Muscle layer of duodenum (tissue), 2 donors: ENCODE results near the gene CDH13.

ENCODE experiments used
- H3K27ac ChIP-seq: one replicate; pipeline ENCODE4 v1.7.0; 2013; ENCODE audit warnings: mild to moderate bottlenecking, low read length
- H3K27me3 ChIP-seq: one replicate; pipeline ENCODE4 v1.7.0; 2013; ENCODE audit warnings: low read depth, mild to moderate bottlenecking, control low read depth, low read length
- H3K36me3 ChIP-seq, 2 donors: one replicate each; pipeline ENCODE4 v1.7.0; 2013; ENCODE audit warnings: low read length in 2 of 2, control low read depth in 1 of 2, mild to moderate bottlenecking in 1 of 2; ENCODE audit not compliant: insufficient read depth in 2 of 2, control insufficient read depth in 1 of 2
- H3K4me1 ChIP-seq, 2 donors: one replicate each; pipeline ENCODE4 v1.7.0; 2013; ENCODE audit warnings: low read length in 2 of 2, mild to moderate bottlenecking in 2 of 2, control low read depth in 1 of 2, moderate library complexity in 1 of 2; ENCODE audit not compliant: insufficient read depth in 2 of 2, control insufficient read depth in 1 of 2
- H3K4me3 ChIP-seq, 2 donors: one replicate each; pipeline ENCODE4 v1.7.0; 2013; ENCODE audit warnings: low read length in 2 of 2, low read depth in 1 of 2, mild to moderate bottlenecking in 1 of 2
- H3K9me3 ChIP-seq, 2 donors: one replicate each; pipeline ENCODE4 v1.7.0; 2013; ENCODE audit warnings: low read length in 2 of 2, control low read depth in 1 of 2, mild to moderate bottlenecking in 1 of 2; ENCODE audit not compliant: control insufficient read depth in 1 of 2
- donor health status: healthy.

The CDH13 gene

GRCh38 chr16:83070416-83071209 is 443.8 kb downstream of the CDH13 start:
- Histone ChIP-seq H3K9me3 (no peaks in the 10 kb centered on the region), H3K27ac (no peak overlapping the region), H3K4me1 (no peaks in the 10 kb centered on the region), H3K36me3 (no peaks in the 10 kb centered on the region), H3K4me3 (no peak overlapping the region), H3K27me3 (no peaks in the 10 kb centered on the region)

DNA sequence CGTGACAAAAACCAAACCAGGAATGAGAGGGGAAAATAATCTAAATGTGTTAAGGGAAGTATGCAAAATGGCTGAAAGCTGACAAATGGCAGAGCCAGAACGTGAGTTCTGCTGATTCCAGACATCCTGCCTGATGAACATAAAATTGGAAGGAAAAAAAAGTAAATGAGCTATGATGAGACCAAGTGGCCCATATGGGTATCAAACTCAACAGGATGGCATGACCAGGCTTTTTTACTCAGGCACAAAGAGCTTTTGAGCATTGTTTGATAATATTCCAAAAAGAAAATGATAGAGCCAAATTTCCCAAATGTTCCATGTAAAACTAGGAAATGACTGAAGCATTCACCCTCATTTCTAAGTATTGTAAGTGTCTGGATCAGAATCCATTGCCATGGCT is 449.2 kb downstream of the CDH13 start:
- no peaks in the 10 kb centered on the region for H3K27me3 ChIP-seq
- no peak overlapping the region for H3K27ac ChIP-seq
- no peak overlapping the region for H3K4me3 ChIP-seq
- H3K4me1 ChIP-seq: no peaks in the 10 kb centered on the region
- H3K9me3 ChIP-seq: no peaks in the 10 kb centered on the region
- no peaks in the 10 kb centered on the region for H3K36me3 ChIP-seq

DNA sequence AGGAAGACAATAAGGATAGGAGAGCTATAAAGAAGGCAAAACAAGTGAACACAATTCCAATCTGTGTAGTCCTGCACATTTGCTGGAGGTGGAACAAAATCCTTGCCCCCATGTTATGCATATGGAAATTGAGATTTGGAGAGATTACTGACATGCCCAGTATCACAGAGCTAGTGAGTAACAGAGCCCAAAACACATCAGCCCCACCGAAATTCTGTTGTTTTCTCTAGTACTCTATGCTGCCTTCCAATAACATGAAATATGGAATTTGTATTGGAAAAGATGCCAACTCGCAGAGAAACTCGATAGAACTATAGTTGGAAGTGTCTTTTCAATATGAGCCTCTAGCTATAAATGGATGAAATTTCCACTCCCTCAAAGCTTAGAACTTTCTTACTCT is 456.6 kb downstream of the CDH13 start:
- no peaks in the 10 kb centered on the region for H3K27me3 ChIP-seq
- no peaks in the 10 kb centered on the region for H3K4me1 ChIP-seq
- no peak overlapping the region for H3K4me3 ChIP-seq
- H3K9me3 ChIP-seq: no peaks in the 10 kb centered on the region
- no peak overlapping the region for H3K27ac ChIP-seq
- no peaks in the 10 kb centered on the region for H3K36me3 ChIP-seq

DNA sequence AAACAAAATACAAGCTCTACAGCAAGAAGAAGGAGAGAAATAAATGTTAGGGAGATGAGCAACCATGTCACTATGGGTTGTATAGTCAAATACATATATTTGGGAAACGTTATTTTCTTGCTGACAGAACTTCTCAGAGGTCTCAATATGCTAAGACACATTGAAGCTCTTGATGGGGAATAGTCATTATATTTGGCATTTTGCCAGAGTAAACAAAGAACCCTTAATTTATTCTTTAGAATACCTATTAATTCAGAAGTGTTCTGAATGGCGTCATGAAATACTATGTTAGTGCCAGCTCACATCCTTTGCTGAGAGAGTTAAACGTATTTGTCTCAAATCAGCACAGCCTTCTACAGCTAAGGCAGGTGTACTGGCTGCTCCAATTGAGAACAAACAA is 458.9 kb downstream of the CDH13 start:
- Histone ChIP-seq H3K27ac (no peak overlapping the region), H3K27me3 (no peaks in the 10 kb centered on the region), H3K36me3 (no peaks in the 10 kb centered on the region), H3K4me3 (no peak overlapping the region), H3K9me3 (no peaks in the 10 kb centered on the region), H3K4me1 (no peaks in the 10 kb centered on the region)

DNA sequence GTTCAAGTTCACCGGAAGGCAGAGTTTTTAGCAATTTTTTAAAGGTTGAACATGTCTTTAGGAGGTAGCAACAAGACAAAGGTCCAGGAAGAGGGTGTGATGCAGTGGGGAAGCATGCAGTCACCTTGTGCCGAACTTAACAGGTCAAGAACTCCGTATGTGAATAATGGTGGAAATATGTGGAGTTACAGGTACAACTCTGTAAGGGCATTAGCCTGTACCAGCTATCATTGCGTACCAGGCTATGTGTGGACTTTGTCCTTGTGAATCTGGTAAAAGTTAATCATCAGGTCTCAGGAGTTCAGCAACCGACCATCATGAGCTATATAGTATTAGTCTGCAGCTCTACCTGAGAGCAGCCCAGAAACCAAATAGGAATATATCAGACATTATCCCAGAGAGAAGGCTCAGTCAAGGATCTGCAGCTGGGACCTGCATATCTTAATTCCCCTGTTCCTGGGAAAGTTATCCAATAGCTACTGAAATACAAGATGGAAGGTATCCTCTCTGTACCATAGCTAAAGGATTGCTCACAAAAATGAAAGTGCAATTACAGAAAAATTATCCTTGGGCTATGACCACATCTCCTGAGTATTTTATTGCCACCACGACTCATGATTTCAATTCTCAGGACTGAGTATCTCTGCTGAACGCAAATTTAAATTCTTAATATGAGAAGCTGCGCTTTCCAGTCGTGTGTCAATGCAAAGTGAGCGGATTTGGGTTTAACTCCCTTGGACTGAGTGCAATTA is 469.3 kb downstream of the CDH13 start:
- Histone ChIP-seq H3K36me3 (no peaks in the 10 kb centered on the region), H3K4me3 (no peak overlapping the region), H3K9me3 (peaks cover 0 to 12% of the 10 kb centered on the region in 2 donors), H3K27ac (no peak overlapping the region), H3K27me3 (no peaks in the 10 kb centered on the region), H3K4me1 (no peaks in the 10 kb centered on the region)

- H3K4me1 ChIP-seq: no peaks in the 10 kb centered on the region
- no peak overlapping the region for H3K27ac ChIP-seq
- no peak overlapping the region for H3K4me3 ChIP-seq
- no peaks in the 10 kb centered on the region for H3K36me3 ChIP-seq
- peaks cover 0 to 19% of the 10 kb centered on the region in 2 donors for H3K9me3 ChIP-seq
- H3K27me3 ChIP-seq: no peaks in the 10 kb centered on the region
Measured at GRCh38 chr16:83098536-83098935, 471.8 kb downstream of the CDH13 start.

DNA sequence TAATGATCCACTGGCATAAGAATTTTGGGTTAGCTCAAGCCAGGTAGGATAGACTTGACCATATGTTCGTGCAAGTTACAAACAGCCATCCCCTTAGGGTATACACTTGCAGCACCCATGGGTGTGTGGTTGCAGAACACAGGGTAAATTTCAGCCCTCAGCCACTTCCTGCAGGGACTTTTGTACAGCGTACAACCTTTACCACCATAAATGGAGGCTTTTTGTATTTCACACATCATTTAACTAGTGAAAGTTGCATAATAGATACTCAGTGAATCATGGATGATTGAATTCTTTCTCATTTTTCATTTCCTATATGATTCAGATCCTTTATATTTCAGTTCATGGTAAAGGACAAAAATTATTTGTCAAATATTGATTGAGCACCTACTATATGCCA is 473.9 kb downstream of the CDH13 start:
- H3K4me3 ChIP-seq: no peak overlapping the region
- H3K4me1 ChIP-seq: no peaks in the 10 kb centered on the region
- peaks cover 0 to 19% of the 10 kb centered on the region in 2 donors for H3K9me3 ChIP-seq
- no peaks in the 10 kb centered on the region for H3K27me3 ChIP-seq
- no peak overlapping the region for H3K27ac ChIP-seq
- H3K36me3 ChIP-seq: no peaks in the 10 kb centered on the region

DNA sequence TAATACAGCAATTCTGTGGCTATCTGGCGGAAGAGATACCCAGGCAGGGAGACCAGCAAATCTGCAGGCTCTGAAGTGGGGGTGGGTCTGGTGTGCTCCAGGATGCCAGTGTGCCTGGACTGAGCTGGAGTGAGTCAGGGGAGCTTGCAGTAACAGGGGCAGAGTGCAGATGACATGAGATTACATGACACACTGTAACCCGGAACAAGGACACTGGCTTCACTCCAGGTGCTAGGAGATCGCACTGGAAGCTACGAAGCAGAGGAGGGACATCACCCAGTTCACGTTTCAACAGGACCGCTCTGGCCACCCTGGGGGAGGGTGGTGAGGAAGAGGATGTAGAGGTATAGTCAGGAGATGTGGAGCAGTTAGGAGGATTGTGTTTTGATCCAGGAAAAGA is 475.6 kb downstream of the CDH13 start:
- no peak overlapping the region for H3K27ac ChIP-seq
- no peak overlapping the region for H3K4me3 ChIP-seq
- no peaks in the 10 kb centered on the region for H3K36me3 ChIP-seq
- H3K9me3 ChIP-seq: peaks cover 0 to 19% of the 10 kb centered on the region in 2 donors
- no peaks in the 10 kb centered on the region for H3K4me1 ChIP-seq
- H3K27me3 ChIP-seq: no peaks in the 10 kb centered on the region

DNA sequence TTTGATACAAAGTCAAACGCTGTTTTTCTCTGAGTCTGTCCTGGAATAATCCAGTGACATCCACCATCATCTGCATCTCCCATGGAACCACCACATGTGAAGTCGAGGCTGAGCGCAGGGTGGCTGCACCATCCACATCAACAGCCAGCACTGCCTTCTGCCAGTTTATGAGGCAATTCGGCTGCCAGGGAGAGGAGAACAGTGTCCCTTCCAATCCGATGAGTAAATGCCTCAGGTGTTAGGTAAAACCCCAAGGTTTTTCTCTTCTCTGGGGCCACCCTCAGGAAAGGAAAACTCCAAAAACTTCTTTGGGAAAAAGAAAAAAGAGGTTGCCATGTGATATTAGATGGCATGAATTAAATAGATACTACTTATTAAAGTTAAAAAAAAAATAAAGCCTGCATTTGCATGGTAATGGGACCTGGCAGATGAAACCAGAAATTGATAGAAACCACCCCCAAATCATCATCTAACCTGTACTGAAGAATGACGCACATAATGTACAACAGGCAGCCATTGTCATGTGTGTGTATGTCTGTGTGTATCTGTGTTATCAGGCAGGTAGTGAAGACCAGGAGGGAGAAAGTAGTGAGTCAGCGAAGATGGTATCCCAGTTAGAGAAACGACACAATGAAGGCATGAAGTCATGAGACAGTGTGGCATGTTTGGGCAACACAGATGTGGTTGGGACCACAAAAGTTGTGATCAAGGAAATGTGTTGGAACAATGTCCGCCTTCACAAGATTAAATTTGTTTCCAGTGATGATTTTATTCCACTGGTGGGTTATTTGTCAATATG is 478.7 kb downstream of the CDH13 start:
- no peak overlapping the region for H3K4me3 ChIP-seq
- peaks cover 0 to 7% of the 10 kb centered on the region in 2 donors for H3K9me3 ChIP-seq
- H3K4me1 ChIP-seq: no peaks in the 10 kb centered on the region
- H3K27ac ChIP-seq: no peak overlapping the region
- no peaks in the 10 kb centered on the region for H3K36me3 ChIP-seq
- no peaks in the 10 kb centered on the region for H3K27me3 ChIP-seq

GRCh38 chr16:83109490-83110125 is 482.8 kb downstream of the CDH13 start:
- H3K9me3 ChIP-seq: no peaks in the 10 kb centered on the region
- H3K27me3 ChIP-seq: no peaks in the 10 kb centered on the region
- no peaks in the 10 kb centered on the region for H3K4me1 ChIP-seq
- no peak overlapping the region for H3K4me3 ChIP-seq
- H3K27ac ChIP-seq: no peak overlapping the region
- H3K36me3 ChIP-seq: no peaks in the 10 kb centered on the region

- Histone ChIP-seq H3K27ac (no peak overlapping the region), H3K27me3 (no peaks in the 10 kb centered on the region), H3K9me3 (no peaks in the 10 kb centered on the region), H3K4me1 (no peaks in the 10 kb centered on the region), H3K36me3 (no peaks in the 10 kb centered on the region), H3K4me3 (no peak overlapping the region)
Measured at GRCh38 chr16:83110269-83110668, 483.5 kb downstream of the CDH13 start.
